Activated CD8-positive, alpha-beta memory T cell treated with anti-CD3 and anti-CD28 coated beads for 48 hours (primary cell): ENCODE measurements around the gene D2HGDH.
"Not testable (repeated sequence)": the region's sequence is repeated elsewhere in the genome, so short reads cannot be mapped to it uniquely, and the experiment has no call there.

Experiments used
- DNase-seq, 3 experiments: peaks; one replicate each; pipeline ENCODE4 v3.0.0-alpha.2; 2020; ENCODE audit warnings: low read depth in 2 of 3, low spot score in 2 of 3

D2HGDH gene

DNA sequence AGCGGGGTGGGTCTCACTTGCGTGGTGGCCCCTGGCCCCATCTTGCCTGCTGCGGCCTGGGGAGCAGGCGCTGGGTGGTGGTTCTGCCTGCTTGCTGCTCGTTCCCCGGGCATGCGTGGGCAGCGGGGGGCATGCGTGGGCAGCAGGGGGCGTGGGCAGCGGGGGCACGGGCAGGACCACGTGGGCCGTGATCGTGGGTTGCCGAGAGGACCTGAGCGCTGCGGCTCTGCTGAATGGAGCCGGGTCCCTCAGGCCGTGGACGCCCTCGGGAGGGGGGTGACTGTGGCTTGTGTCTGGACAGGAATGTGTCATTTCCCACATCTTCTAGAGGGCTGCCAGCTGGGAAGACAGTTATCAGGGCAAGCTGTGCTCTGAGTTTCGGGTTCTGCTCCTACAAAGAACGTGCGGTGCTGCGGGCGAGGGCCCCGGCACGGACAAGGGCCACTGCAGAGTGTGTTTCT is 33.9 kb downstream of the D2HGDH start:
- DNase-seq = no peak

DNA sequence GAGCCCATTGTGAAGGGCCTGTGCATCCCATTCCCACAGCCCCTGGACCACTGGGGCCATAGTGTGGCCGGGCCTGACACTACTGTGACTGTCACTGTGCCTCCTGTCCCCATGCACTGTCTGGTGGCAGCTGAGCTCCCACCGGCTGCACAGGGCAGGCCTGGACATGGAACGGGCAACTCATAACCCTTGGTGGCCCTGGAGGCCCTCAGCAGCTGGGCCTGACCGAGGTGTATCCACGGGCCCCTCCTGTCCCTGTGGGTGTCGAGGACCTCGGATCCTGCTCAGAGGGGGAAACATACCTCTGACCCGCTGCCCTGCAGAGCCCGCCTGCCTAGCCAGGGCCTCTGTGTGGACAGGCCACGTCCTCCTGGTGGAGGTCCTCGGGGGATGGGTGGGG is 34.4 kb downstream of the D2HGDH start:
- no peak for DNase-seq

DNA sequence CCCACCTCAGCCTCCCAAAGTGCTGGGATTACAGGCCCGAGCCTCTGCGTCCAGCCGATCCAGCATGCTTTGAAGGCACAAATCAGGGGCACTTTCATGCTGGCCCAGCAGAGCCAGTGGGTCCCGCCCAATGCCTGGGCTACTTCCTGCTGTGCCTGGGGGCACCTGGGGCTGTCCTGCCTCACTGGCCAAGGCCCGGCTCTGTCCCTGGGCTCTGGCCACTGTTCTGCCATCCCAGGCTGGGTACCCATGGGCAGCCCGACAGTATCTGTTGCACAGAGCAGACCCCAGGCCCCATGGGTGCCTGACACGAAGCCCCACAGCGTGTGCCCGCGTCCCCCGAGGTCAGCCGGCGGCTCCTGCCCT is 35.4 kb downstream of the D2HGDH start:
- no peak for DNase-seq

DNA sequence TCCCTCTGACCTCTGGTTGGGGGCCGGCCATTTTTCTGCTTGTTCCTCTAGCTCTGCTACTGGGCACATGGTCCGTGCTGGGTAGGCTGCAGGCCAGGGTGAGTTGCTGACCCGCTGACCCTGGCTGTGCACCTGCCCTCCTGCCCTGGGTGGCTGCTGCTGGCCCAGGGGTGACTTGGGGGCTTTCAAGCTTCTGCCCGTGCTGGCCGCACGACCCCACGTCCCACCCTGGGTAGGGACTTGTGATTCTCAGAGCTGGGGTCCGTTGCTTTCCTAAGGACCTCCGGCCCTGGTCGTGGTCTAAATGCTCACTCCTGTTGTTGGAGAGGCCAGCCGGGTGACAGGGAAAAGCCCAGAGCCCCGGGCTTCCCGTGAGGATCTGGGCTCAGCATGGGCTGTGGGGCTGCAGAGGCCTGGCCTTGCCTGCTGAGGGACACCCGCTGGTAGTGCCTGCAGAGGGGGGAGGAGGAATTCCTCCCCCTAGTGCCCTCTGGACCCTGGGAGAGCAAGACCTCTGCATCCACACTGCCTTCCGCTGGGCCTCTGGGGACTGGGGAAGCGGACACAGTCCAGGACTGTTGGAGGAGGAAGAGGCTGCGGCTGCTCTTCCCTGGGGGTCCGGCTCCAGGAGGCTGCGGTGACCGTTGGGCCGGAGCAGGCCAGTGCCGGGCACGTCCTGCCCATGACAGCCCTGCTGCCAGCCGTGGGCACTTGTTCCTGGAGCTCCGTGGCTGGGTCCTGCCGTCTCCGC is 35.9 kb downstream of the D2HGDH start:
- DNase-seq = no peak

DNA sequence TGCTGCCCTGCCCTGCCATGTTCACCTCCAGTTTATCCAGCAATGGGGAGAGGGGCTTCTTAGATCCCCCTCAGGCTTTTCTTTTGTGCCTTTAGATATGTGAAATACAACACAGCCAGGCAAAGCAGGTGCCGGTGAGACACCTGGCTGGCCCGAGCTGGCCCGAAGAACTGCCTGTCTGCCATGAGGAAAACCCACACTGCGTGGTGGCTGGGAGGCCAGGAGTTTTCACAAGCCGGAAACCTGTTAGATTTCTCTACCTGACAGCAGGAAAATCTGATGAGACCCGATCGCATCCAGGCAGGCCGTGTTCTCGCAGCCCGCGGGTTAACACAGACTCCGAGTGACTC is 36.5 kb downstream of the D2HGDH start:
- DNase-seq = no peak

DNA sequence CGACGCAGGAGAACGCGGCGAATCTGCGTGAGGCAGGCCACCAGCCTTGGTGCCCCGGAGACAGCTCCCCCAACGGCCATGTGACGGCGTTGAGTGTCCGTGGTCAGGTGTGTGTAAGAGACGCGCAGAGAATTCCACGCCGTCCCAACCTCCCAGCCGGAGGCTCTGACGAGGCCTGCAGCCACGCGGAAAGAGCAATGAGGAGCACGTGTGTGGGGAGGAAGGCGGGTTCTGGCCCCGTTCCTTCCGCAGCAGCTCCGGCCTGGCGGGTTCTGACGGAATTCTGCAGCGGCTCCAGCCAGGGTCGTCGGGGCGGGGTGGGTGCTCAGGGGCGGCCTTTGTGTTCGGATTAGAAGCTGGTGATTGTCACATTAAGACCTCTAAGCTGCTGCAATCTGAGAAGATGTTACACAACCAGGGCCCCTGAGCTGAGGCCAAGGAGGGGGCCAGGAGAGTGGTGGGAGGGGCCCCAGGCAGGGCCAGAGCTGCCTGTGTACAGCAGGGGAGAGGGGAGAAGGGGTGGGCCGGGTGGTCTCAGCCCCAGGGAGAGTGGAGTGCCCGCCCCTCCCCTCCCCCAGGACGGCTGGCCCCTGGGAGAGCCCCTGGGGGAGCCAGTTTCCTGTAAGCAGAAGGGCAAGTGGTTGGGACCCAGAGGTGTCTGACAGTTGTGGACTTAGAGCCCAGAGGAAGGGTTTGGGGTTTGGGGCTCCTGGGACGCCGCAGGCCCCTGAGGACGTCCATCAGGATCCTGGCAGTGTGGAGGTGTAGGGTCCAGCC is 37.0 kb downstream of the D2HGDH start:
- DNase-seq = no peak

DNA sequence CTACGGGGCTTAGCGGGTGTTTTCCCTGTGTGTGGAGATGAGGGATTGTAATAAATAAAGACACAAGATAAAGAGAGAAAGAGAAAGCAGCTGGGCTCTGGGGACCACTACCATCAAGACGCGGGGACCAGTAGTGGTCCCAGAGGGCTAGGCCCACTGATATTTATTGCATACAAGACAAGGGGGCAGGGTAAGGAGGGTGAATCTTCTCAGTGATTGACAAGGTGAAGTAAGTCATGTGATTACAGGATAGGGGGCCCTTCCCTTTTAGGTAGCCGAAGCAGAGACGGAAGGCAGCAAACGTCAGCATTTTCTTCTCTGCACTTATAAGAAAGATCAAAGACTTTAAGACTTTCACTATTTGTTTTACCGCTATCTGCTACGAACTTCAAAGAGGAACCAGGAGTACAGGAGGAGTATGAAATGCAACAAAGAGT is 37.7 kb downstream of the D2HGDH start:
- no peak for DNase-seq

DNA sequence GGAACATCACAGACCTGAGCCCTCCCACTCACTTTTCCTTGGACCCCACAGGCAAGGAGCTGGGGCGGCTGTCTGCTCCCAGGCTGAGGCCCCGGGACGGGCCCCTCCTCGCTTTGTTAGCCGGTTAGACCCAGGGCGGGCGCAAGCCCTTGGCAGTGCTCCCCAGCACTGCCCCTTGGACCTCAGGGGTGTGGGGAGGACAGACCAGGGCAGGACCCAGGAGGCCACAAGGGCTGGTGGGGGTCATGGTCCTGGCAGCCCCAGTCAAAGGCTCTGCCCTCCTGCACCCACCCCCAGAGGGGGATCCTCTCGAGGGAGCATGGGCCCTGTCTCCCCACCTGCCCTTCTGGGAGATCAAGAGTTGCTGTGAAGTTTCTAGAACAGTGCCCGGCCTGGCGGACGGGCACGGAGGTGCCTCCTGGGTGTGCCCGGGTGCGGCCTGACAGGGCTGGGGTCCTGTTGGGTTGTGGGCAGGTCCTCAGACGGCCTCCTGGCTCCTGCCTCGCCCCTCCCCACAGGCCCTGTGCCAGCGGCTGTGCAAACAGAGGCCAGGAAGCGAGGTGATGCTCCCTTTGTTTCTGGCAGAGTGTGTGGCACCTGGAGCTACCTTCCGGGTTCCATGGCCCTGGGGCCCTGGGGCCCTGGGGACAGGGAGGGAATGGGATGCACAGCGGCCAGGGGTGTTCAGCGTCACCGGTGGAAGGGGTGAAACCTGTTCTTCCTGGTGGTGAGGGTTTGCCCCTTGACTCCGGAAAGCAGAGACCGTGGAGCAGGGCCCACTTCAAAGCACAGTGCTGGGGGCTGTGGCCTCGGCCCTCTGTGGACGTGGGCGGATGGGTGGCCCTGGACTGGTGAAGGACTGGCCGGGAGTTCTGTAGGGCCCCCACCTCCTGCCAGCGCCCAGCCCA is 39.3 kb downstream of the D2HGDH start:
- no peak for DNase-seq

DNA sequence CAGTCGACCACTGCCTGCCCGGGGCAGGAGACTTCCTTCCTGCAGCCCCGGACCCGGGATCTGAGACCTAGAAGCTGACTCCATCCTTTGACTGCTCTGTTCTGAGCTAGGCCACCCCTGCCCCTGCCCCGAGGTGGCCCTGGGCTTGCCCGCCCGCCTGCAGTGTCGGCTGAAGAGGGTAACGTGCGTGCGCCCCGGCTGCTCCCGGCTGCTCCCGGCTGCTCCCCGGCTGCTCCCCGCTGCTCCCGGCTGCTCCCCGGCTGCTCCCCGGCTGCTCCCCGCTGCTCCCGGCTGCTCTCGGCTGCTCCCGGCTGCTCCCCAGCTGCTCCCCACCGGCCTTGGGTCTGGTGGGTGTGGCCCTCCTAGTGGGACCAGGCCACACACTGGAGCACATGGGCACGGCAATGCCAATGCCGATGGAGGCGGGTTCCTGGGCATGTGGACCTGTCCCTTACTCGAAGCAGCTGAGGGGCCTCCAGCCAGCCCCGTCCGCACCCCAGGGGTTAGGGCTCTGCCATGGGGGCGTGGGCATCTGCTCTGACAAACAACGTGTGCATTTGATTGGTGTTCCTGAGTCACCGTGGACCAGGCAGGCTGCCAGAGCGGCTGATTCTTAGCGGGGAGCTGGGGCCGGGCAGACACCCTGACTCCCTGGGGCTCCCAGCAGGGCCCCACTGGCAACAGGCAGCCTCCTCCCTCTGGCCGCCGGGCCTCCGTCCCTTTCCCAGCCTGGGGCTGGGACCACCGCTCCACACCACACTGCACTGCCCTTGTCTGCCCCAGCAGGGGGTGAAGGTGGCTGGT is 40.2 kb downstream of the D2HGDH start:
- DNase-seq = no peak

DNA sequence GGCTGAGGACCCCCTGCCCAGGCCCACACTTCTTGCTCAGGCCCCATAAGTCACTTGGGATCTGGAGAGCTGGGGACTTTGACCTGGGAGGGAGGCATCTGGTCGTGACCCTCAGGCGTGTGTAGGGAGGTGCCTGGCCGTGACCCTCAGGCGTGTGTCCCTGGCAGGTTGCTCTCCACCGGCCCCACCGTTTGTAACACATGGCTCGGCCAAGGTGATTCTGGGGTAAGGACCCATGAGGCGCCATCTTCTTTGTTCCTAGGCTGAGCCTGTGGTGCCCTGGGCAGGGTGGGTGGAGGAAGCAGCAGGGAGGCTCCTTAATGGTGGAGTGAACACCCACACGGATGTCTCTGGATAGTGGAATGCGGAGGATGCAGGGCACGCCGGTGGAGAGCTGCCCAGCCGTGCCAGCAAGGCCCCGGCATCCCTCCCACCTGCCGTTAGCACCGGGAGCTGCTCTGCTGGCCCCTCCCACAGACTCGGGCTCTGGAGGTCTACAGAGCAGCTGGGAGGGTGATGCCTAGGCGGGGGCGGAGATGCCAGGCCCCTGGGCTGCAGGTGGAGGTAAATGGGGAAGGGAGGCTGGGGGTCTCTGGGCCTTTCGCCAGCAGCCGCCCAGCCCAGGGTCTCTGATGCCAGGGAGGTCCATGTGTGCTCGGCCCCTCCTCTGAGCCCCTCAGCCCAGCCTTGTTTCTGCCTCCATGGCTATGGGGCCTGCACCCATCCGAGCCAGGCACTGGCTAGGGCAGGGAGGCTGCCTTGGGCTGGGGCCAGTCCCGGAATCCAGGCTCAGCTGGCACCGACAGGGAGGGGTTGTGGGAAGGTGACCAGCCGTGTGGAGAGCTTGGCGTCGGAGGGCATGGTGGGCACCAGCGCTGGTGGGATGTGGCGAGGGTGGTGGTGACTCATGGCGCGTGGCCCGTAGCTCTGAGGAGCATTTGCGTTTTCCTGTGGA is 41.1 kb downstream of the D2HGDH start:
- DNase-seq = no peak

DNA sequence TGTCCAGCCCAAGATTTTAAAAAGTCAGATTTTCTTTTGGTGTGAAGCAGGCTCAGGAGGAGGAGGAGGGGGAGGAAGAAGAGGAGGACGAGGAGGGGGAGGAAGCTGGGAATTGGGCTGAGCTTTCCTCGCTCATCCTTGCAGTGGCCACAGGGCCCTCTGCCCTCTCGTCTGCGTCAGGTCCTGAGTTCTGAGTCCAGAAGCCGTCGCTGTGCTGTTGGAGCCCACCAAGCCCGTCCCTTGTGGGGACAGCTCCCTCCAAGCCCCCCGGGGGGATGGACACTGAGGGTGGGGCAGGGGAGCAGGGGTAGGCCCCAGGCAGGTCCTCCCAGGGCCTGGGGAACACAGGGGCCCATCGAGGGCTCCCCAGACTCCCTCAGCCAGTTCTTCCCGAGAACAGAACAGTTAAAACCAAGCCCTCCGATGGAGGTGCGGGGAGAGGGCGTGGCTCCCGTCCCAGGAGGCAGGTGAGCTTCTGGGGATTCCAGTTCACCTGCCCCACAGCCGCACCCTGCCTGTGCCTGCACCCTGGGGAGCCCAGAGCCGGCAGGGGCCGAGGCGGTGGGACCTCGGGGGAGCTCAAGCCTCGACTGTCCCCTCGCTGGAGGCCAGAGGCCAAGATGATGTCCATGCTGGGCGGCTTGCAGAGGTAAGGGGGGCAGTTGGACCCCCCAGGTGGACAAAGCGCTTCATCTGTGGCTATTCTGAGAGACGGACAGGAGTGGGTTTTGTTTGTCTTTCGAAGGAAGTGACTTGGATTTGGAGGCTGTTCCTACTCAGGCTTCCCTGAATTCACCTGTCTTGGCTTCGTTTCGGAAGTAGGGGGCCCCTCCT is 42.1 kb downstream of the D2HGDH start, which contains the start of gene GAL3ST2:
TSS of gene GAL3ST2 (plus strand) at position 487 of the 834 bp plus-strand sequence. CDS start at position 621, 134 bp downstream.
- no peak for DNase-seq

DNA sequence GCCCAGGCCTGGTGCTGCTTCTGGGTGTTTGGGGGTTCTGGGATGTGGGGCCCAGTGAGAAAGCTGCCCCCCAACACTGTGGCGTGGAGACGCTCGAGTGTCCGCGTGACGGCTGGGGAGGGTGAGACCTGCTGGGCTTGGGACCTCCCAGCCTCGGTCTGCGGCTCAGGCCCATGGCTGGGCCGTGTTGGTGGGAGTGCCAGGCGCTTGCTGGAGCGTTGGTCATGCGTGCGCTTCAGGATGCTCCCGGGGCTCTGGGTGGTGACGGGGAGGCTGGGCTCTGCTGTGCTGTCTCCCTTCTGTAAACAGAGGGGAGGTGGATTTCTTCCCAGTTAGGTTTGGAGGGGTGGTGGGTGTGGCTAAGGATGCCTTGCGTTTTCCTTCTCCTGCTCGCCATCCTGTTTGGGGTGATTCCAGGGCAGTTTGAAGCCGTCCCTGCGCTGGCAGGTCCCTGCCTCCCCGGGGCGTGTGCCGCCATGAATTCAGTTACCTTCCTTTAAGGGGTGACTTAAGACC is 42.8 kb downstream of the D2HGDH start:
- no peak for DNase-seq

DNA sequence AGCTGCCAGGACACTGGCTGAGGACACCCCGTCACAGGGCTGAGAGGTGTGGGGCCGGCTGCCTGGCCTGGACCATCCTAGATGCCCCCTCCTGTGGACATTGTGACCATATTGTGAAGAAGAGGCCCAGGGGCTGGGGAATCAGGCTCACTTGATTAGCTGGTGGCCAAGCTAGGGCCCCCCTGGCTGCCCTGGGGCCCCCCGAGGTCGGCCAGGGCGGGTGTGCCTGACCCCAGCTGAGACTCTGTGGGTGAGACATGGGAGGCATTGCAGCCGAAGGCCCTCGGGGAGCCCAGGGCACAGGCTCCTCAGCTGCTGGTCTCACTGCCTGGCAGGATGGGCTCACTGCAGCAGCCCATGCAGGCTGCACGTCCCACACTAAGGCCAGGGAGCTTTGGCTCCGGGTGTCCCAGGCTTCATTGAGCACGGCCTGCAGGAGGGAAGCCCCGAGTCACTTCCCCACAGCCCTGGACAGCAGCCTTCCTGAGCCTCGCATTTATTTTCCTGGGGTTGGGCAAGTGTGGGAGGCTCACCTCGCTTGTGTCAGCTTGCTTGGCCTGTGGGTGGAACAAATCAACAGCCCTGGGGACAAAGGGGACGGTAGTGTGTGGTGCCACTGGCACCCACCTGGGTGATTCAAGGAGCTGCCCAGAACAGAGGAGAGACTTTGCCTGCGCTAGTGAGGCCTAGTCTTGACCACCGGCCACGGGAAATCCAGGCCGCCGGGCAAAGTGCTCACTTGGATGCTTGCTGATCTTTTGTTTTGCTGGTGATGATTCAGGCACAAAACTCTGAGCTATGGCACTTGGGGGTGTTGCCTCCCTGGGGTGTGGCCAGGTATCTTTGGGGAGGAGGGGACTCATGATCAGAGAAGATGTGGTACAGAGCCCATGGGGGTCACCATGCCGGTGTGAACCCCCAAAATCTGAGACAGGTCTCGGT is 43.5 kb downstream of the D2HGDH start:
- no peak for DNase-seq

DNA sequence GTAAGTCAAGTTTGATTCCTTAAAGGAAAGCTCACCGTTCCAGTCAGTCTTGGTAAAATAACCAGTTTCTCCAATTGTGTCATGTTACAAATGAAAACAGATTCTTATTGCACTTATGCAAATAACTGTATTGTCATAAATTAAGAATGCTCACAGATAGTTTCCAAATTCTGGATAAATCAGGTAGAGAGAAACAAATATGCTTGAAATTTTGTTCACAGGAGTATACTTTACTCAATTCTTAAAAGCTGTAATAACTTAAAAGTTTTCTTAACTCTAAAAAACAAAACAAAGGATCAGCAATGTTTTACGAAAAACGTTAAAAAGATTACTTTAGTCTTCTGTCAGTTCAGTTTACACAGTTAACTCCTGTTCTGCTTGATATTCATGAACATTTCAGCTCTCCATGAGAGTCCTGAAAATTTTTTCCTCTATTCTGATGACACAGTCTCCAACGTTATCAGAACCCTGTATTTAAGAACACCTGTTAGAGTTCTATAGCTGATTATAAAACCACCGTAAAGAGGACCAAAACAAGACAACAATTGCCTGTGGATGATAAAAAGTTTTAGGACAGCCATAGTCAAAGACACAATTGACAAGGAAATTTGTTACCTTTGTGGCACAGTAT is 46.6 kb downstream of the D2HGDH start:
- no peak for DNase-seq

DNA sequence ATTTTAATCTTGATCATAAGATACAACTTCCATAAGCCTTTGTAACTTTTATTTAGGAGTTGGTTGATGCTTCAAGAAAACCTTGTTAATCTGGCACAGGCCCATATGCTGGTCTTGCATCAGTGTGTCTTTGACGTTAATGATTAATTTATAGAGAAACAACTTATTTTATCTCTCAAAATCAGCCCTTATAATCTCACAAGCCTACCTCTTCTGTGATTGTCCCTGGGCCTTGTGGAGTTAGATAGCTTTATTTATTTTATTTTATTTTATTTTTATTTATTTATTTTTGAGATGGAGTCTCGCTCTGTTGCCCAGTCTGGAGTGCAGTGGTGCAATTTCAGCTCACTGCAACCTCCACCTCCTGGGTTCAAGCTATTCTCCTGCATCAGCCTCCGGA is 47.6 kb downstream of the D2HGDH start:
- DNase-seq = not testable (repeated sequence)

DNA sequence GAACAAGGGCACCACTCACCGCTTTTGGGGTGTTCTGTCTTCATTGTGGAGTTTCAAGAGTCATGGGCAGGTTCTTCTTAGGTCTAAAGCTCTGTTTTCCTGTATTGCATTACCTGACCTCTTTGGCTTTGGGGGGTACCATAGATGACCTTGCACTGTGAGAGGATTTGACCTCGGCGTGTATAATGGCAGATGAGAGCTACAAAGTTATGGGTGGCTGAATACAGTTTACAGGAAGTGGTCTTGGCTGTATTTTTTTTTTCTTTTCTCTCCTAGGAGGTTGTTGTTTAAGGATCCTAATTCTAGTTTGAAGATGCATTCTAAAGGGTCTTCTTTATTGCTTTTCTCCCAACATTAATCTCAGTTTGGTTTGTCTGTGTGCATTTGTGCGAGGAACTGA is 53.7 kb downstream of the D2HGDH start:
- DNase-seq = no peak

DNA sequence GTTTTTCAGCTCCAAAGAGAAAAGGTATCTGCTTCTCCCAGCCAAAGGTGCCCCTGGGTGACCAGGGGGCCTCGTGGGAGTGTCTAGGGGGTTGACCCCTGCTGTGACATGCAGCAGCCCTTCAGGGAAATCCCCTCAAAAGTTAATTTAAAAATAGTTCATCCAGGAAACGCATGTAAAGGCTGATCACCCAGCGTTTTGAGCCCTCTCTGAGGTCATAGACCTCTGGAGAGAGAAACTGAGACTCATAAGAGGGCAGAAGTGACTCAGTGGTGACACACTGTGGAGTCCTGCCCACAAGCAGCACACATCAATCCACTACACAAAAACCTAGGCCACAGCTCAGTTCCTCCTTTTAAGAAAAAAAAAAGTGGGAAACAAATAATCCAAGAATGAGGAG is 54.1 kb downstream of the D2HGDH start:
- DNase-seq = peak in 1 of 3 experiments; percentile 23
